Measurements from ENCODE around the gene MSL3B.

MSL3B gene

DNA sequence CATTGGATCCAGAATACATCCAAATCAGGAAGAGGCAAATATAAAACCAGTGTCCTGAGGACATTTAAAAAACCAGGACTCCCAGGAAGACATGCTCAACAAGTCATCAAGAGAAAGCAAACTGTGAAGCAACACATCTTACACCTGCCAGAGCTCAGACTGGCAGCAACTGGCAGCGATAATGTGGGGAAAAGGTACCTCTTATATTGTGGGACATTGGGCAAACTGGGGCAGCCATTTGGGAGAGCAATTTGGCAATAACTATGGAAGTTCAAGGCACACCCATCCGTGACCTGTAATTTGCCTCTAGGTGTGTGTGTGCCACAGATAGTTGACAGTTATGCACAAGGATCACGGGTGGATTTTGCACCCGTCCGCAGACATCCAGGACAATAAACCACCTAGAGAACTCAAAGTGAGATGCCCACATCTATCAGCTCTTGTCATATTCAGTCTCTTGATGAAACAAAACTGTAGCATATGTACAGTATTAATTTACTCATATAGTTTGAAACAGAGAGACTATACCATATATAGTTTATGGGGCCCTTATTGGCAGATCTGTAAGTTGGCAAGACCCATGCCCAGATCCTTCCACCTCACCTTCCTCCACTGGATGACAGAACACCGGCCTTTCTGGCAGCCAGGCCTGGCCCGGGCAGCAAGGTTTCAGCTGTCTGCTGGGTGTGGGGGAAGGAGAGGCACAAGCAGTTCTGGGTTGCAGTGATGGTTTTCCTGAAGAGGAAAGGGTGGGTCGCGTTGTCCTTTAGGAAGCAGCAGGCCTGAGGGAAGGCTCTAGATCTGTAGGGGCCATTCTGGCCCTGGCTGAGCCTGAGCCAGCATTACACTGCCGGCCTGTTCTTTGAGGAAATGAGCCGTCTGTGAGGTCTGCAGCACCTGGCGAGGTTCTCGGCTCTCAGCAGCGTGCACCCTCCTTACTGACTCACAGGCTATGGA is 32.7 kb downstream of the MSL3B start:
- no peak for DNase-seq (ENCODE audit: extremely low read depth, low read depth, low spot score)

DNA sequence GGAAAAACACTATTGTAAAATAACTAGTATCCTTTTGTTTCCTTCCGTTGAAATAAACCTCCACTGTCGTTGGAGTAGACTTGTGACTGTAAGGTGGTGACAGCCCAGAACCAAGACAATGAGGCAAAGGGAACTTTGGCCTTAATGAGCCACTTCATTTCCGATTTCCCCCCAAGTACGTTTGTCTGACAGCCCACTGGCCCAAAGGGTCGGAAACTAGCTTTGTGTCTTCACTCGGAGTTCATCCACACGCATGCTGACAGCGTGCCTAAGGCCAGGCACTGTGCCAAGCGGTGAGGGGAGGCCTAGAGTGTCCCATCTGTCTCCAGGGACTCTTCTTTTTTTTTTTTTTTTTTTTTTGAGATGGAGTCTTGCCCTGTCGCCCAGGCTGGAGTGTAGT is 34.8 kb downstream of the MSL3B start:
- no peak for DNase-seq (ENCODE audit: extremely low read depth, low read depth, low spot score)

DNA sequence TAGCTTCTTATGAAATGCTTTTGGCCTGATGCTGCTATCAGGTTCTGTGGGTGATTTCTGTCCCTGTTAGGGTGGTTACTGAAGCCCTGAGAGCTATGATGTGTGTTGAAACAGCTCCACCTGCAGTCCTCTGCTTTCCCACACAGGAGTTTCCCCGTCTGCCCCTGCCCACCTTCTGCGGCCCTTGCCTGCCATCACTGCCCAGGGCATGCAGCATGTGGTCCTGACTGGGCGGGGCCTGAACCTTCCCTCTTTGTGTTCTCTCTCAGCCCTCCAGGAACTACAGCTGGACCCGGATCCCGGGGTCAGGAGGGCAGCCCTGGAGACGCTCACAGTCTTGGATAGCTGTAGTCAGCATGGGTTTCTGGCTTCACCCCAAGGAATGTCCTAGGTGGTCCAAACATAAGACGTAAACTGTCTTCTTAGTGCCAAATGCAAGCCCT is 35.3 kb downstream of the MSL3B start:
- no peak for DNase-seq (ENCODE audit: extremely low read depth, low read depth, low spot score)

DNA sequence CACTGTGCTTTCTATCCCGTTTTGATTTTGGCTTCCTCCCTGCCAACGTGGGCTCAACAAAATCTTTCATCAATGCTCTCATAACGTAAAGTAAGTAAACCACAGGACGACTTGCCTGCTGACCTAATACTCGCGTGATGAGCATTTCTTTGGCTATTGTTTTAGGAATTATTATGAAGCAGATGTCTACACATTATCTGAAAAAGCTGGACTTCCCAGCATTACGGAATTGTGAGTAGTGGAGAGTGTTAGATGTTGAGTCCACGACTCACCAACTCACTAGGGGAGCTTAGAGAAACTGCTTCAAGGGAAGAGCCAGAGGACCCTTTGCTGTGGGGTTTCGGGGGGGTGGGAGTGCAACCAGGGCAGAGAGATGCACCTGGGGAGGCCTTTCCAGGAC is 35.8 kb downstream of the MSL3B start:
- no peak for DNase-seq (ENCODE audit: extremely low read depth, low read depth, low spot score)

DNA sequence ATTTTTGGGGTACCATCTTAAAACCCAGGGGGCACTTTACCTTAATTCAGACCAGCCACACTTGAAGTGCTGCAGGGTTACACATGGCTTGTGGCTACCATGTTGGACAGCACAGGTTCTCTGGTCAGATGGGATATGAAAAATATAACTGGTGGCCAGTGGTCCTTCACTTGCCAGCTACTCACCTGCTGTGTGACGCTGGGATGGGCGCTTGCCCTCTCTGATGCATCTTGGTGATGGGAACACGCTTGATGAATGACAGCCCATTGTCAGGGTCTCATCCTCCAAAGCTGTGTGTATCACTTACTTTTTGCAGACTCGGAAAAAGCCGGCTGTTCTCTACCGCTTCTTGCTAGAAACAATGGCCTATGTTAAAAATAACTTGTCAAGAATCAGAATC is 36.3 kb downstream of the MSL3B start:
- no peak for DNase-seq (ENCODE audit: extremely low read depth, low read depth, low spot score)

DNA sequence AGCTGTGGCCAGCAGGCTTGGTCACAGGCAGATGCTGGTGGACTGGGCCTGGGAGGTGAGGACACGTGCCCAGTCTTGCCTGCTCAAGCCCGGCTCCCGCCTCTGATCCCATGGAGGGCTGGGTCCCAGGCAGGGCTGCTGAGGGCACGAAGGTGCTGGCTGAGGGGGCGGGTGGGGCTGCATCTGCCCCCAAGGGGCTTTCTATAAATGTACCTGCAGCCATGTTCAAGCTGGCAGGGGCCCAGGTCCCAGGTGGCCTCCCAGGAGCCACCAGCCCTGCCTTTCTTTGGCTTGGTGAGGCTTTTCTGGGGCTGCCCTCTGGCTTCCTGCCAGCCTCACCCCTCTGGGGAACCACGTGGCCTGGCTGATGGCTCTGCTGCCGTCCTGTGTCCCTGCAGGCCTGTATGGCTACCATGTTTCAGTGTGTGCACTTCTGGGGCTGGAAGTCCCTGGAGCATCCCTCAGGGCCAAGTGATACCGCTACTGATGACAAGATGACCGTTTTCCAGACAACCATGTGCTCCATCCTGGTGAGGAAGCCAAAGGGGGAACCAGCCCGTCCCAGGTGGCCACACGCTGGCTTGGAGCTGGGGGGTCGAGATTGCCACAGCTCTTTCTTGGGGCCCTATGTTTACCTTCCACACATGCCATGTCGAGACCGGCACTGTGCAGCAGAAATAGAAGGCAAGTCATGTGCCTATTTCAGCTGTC is 37.0 kb downstream of the MSL3B start:
- no peak for DNase-seq (ENCODE audit: extremely low read depth, low read depth, low spot score)

DNA sequence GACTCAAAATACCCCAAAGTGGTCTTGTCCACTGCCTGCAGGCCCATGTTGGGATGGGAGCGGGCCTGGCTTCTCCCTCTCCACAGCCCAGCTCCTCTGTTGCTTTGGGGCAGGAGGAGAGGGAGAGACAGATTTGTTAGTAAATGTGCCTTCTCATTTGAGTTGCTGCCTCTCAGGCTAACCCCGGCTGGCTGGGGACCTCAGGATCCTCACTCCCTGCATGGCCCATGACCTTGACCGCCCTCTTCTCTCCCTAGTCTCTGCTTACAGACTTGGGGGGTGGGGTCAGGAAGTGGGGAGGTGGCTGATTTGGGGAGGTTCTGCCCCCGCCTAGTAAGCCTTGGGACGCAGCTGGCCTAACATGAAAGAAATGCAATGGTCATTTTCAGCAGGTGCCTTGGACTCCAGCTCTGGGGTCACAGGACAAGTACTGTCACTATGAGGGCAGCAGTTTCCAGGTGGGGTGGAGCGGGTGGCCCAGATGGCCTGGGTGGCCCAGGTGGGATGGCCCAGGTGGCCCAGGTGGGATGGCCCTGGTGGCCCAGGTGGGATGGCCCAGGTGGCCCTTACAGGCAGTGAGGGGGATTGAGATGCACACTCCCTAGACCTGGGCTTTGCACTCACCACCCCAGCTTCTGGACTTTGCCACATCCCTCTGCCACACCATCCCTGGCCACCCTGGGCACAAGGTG is 37.9 kb downstream of the MSL3B start:
- DNase-seq (ENCODE audit: extremely low read depth, low read depth, low spot score): no peak

DNA sequence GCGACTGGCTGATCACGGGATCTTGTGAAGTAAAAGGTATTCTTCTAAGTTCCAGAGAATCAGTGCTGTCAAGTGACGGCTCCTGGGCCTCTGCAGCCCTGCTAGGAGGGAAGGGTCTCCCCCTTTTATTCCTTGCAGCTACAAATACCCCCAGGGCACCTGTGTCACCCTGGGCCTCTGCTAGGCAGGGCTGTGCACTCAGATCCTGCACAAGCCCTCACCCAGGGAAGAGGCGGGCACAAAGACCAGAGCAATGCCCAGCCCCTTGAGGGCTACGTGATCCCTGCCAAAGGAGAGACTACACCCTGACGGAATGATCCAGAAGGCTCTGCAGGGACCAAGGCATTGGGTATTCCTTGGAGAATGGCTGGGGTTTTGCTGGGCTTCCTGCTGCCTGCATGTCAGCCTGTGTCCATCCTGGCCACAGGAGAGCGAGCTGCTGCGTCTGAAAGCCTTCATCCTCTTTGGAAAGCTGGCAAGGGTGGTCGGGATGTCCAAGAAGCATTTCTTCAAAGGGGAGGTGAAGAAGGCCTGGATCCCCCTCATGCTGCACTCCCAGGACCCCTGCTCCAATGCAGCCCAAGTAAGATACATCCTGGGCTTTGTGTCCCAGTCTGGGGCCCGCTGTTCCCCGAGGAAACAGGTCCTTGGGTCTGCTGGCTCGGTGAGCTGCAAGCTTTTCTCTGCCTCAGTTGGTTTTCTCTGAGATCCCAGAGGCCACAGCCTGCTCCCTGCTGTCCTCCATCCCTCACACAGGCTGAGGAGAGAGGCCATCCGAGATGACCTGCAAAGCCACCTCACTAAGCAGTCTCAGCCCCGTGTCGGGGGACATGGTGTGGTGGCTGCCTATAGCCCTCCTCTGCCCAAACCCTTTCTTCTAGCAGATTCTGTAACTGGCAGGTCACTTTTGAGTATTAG is 38.7 kb downstream of the MSL3B start:
- DNase-seq (ENCODE audit: extremely low read depth, low read depth, low spot score): no peak

DNA sequence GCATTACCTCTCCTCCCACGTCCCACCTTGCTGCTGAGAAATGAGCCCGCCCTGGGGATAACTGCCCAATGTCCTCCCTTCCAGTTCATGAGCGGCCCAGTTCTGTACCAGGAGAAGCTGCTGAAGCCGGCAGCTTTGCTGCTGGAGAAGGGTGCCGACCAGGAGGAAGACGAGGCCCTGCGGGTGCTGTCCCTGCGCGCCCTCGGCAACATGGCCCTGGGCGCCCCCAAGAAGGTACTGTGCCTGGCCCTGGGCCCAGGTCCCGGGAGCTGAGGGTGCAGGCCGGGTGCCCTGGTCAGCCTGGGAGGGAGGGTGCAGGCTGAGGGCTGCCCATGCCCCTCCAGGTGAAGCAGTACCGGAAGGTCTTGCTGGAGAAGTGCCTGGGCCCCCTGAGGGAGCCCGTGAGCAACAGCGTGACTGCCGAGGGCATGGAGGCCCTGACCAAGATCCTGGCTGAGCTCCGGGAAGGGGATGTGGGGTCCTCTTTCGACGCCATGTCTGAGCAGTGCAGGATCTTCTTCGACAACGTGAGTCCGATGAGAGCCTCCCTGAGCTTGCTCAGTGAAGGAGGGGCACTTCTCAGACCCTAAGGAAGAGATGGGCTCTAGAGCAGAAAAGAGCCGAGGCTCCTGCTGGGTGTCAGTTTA is 39.5 kb downstream of the MSL3B start:
- DNase-seq (ENCODE audit: extremely low read depth, low read depth, low spot score): no peak

DNA sequence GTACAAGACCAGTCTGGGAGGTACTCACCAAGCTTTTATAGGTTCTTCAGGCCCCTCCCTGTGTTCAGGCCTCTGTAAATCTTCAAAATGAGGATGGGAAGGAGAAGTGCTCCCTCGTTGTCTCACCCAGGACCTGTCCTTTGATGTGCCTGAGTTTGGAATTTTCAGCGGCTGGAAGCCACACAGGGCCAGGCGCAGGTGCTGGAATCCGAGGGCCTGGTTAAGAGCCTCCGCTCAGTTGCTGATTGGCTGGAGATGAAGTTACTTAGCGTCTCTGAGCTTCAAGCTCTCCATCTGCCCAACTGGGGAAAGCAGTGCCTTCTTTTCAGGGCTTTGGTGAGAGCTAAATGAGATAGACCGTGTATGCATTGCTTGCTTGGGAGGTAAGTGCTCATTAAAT is 43.8 kb downstream of the MSL3B start:
- no peak for DNase-seq (ENCODE audit: extremely low read depth, low read depth, low spot score)

DNA sequence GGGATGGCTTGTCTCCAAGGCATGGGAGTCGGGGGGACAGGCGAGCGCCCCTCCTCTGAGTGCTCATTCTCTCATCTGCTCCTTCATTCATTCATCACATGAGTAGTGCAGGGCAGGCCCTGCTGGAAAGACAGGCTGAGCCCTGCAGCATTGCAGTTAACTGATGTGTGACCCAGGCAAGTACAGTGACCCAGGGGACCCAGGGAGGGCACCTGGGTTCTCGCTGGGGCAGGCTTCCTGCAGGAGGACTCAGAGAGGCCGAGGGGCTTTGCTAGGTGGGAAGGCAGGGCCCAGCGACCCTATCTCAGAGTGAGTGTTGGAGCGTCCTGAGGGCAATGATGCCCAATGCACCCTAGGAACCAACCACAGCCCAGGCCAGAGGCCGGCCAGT is 44.5 kb downstream of the MSL3B start:
- no peak for DNase-seq (ENCODE audit: extremely low read depth, low read depth, low spot score)

DNA sequence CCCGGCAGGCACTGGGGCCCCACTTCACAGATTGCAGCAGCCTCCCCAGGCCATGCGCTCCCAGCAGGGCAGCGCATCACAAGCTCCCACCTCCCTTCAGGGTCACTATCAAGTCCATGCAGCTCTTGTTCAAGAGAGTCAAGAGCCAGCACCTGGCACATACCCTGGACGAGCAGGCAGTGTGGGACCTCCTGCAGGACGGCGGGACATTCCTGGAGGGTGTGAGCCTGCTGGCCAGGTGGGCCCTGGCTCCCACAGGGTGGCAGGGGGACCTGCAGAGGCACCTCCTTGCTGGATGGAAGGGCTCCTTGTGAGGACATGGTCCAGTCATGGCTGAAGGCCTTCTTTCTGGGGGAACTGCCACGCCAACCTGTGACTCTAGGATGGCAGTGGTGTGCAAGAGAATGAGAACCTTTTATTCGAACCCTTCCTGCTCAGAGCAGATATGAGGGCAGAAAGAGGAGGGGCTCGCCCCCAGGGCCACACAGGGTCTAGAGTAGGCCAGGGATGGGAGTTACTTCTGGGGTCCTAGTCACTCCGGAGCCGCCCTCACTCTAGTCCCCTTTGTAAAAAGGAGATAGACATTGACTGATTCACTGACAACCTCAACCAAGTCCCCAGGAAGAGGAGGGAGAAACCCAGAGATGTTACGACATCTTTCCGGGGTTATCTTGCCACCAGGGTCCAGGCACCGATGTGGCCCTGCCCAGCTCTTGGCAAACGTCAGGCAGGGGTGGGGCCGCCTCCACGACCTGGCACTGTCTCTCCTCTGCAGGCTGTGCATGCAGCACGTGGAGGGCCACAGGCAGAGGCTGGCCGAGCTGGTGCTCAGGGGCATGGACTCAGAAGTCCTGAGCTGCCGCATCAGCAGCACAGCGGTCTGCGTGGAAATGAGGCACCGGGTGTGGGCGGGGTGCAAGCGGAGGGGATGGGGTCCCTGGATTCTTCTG is 45.1 kb downstream of the MSL3B start:
- no peak for DNase-seq (ENCODE audit: extremely low read depth, low read depth, low spot score)

DNA sequence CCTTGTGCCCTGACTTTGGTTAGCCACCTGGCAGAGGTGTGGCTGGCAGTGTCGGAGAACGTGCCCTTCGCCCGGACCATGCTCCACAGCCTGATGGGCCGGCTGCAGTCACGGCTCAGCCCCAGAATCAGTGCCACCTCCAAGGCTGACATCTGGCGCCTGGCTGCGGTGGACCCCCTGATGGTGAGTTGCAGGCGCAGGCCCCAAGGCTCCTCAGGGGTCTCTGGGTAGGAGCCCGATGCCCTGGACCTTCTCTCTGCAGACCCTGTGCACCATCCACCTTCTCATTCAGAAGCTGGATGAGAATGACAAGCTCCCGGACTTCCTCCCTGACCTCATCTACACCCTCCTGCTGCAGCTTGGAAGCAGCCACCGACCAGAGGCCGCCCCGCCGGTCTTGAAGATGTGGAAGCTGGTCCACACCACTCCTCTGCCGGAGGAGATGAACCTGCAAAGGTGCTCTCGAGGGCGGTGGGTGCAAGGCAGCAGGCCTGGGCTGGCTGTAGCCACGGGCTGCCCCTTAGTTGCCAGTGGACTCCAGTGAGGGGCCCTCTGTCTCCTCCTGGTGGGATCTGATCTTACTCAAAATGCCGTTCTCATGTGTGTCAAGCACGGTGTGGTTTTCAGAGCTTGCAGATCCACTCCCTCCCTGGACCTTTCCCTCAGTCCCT is 46.0 kb downstream of the MSL3B start:
- DNase-seq (ENCODE audit: extremely low read depth, low read depth, low spot score): no peak

DNA sequence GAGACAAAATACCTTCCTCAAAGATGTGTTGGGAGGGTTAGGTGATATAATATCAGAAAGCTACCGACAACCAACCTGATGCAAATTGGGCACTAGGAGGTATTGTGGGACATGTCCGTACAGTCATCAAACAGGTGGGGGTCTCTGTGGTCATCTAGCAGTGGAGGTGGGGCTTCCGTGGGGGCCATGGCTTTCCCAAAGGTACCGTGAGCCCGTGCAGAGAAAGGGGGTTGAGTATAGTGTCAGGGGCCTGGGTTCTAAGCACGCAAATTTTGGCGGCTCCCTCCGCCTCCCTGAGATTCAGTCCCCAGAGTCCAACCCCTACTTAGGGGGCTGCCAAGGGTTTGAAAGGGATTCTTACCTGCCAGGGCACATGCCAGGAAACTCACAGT is 46.5 kb downstream of the MSL3B start:
- no peak for DNase-seq (ENCODE audit: extremely low read depth, low read depth, low spot score)

DNA sequence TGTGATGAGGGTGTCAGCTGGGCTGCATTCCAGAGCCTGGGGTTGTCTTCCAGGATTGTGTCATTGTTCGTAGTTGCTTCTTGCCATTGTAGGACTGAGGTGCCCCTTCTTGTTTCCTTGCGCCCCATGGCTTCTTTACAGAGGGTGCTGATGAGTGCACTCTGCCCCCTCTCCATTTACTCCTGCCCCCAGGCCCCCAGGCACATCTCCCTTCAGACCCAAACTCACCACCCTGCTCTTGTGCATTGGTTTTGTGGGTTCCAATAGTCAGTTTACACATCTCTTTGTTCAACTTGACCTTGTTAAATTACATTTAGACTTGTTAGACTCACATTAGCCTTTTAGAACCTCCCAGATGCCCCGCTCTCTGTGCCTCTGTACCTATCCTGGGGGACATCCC is 47.0 kb downstream of the MSL3B start:
- DNase-seq (ENCODE audit: extremely low read depth, low read depth, low spot score): no peak

DNA sequence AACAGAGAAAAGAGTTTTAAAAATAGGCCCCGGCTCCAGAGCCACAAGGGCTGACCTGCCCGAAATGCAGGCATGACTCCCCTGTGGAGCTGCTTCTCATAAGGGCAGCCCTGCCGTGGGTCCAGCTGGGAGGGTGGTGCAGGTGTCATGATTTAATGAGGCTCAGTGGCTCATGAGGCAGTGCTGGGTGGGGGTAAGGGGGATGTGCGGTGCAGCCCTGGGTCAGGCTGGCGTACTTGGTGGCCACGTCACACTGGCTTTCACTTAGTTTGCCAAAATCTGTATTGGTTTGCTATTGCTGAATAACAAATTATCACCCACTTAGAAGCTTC is 47.4 kb downstream of the MSL3B start:
- no peak for DNase-seq (ENCODE audit: extremely low read depth, low read depth, low spot score)

DNA sequence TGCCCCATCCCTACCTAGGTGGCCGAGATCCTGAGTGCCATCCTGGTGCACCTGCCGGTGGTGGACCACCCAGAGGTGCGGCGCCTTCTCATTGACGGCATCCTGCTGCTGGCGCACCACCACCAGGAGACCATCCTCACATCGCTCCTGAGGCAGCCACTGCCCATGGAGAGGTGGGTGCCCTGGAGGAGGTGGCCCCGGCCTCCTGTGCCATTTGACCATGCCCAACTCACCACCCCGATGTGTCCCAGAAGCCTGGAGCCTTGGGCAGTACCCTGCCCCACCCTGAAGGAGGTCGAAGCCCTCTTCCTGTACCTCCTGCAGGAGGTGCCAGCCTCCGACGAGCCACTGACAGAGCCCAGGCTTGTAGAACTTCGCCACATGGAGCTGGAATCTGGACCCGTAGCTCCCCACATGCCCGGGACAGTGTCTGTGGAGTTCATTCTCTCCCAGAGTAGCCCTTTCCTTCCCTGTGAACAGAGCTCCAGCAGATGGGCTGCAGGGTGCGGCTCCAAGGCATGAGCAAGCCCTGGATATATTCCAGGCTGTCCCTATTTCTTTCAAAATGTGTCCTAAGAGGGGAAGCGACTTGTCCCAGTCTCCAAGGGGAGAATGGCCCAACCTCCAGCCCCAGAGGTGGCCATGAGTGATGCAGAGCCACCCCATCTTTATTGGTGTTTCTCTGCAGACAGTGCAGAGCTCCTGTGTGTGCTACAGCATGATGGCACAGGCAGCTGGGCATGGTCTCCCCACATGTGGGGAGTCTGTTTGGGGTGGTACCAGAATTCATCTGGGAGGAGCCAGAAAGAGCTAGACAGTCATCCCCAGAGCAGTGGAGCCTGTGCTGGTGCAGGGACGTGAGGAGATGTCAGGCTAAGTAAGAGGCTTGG is 48.1 kb downstream of the MSL3B start:
- no peak for DNase-seq (ENCODE audit: extremely low read depth, low read depth, low spot score)

Measured in glomerular endothelial cell (primary cell).